HG02970 (cell line): ENCODE data around the gene COL9A1.

Source experiments
- ATAC-seq: cut with Tn5 transposase; IDR thresholded peaks from one replicate; pipeline ENCODE4 v1.9.1; 2021; ENCODE audit warnings: mild to moderate bottlenecking, moderate library complexity, moderate number of reproducible peaks; ENCODE audit not compliant: unreplicated experiment, low FRiP score

COL9A1 gene

DNA sequence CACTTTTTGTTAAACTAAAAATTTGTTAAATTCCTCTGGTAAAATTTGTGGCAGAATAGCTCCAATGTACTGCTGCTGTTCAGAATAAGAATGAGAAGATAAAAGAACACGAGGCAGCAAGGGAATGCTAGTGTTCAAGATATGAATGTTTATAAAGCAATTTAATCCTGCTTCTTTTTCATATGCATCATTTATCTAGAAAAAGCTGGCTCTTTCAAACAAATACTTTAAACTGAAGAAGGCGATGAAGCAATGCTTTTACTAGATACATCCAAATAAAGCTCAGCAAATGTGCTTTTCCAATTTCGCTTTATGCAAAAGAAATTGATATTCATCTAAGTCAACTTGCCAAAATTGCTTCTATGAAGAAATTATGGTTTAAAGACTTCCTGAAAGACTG is 66.5 kb downstream of the COL9A1 start:
- no peak for ATAC-seq

- ATAC-seq = no peak
Observed at GRCh38 chr6:70234561-70235236, 68.2 kb downstream of the COL9A1 start.

- no peak for ATAC-seq
Observed at GRCh38 chr6:70231311-70231710, 71.6 kb downstream of the COL9A1 start.

DNA sequence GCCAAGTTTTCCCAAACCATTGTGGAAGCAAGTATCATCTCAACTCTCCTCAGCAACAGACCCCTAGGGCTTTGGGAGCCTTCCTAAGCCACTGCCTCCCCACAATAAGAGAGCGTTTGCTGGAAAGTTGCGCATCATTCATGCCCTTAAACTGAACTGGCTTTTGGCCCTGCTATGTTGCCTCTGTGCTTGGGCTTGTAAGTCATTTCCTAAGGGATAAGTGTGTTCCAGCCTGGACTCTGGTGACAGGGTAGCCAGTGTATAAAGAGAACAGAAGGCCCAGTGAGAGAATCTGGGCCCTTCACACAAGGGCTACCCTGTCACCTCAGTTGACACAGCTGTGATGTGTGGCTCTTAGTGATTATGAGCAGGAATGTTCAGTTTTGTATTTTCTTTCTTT is 77.8 kb downstream of the COL9A1 start:
- ATAC-seq = no peak

- ATAC-seq = no peak
Observed at GRCh38 chr6:70222439-70222749, 80.5 kb downstream of the COL9A1 start.

DNA sequence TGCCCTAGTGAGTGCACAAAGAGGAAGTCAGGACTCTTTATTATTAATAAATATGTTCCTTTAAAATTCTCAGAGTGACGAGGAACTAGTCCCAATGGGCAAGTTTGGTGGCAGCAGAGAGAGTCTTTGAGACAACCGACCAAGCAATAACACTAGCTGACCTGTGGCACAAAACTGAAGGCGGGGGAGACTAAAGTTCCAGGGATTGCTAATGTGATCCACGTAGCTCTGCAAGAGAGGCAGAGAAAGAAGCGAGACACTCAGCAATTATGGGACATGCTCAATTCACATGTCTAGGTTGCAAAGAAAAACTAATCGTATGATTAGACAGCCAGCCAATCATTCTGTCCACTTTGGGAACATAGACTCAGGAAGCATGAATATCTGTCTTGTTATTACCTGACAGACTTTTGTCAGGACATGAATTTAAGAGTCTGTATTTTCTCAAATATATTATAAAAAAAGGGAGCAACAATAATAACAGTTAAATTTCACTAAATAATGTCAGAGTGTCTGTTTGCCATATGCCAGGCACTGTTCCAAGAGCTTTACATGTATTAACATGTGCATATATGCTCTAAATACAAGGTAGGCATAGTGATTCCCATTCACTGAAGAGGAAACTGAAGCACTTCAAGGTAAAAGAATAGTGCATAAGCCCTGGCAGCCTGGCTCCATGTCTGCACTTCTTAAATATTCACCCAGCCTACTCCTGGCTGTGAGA is 81.0 kb downstream of the COL9A1 start:
- ATAC-seq = no peak

DNA sequence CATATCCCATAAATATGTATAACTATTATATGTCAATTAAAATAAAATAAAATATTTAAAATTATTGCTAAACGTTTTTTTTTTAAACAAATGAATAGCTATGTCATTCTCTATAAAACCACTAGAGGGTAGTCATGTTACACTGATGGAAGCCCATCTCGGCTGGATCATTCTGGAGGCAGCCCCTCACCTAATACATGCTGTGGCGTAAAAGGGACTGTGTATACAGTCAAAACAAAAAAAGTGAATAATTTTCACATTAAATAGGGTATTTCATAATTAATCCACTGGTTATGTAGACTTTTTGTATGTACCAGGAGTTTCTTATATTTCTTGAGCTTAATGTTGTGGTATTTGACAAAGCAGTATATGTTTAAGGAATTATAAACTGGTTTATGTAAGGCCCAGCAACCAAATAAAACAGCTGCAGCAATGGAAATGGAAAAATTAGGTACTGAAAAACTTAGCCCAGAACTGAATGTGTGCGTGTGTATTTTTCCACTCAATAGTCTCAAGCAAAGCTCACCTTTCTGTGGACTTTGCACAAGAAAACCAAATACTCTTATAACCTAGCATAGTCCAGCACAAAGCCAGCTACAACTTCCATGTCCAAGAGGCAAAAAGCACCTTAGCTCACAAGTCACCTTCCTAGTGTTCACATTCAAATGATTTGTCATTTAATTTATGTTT is 81.7 kb downstream of the COL9A1 start:
- no peak for ATAC-seq

DNA sequence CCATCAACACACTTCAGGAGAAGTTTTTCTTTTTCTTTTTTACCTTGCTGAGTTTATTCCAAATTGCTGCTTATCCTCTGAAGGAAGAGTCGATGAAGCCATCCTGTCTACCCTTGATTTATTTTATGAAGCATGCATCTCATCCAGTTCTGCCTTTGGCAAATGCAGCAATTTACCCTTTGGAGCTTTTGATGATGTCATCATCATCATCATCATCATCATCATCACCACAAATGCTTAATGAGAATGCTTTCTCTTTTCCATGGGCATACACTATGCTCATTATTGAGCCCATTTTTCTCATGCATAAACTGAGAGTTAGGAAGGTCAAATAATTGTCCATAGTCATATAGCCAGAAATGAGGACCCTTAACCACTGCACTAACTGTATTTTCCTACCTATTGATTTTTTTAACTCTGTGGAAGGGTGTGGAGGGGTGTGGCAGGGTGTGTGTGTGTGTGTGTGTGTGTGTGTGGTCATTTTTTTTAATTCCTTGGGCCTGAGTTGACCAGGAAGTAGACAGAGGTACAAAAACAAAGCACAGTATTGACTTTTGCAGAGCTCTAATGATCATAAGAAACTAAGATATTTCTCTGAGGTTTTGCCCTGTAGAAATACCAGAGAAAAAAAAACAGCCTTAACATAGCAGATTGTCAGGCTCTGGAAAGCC is 82.8 kb downstream of the COL9A1 start:
- no peak for ATAC-seq

DNA sequence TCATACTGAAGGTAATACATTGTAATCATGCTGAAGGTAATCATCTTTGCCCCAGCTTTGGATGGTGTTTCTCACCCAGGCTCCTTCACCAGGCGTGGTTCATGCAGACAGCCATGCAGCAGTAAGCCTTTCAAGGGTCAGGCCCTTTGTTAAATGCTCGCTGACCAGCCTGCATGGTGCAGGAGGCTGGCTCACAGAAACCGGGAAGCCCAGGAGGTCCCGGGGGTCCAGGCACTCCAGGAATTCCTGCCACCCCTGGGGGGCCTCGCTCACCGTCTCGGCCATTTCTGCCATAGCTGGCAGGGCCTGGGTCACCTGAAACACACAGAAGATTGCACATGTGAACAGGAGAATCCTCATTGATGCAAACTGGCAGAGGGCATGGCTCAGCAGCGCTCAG is 86.1 kb downstream of the COL9A1 start:
- no peak for ATAC-seq

DNA sequence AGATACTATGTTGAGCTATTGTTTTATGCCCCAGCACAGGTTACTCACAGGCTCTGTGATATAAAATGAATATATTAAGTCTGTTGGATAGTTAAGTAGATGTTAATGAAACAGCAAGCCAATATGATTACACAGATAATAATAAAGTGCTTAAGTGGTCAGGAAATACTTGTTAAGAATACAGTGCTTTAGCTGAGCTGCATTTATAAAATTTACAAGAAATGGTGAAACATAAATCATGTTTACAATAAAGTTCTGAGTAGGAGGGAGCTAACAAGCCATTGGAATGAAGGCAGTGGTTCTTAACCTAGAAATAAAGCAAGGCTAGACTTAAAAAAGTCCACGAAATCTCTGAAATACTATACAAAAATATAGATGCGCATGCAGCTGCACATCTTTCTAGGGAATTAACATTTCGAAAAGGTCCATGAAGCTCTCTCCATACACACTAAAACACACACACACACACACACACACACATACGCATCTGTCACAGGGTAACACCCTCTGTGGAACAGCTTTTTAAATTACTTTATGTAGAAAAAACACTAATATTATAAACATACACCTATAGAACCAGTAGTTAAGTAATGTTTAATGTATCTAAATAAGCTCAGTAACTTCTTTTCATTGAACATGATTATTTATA is 87.3 kb downstream of the COL9A1 start:
- ATAC-seq = no peak

- ATAC-seq = no peak
Observed at GRCh38 chr6:70210462-70210861, 92.4 kb downstream of the COL9A1 start.

DNA sequence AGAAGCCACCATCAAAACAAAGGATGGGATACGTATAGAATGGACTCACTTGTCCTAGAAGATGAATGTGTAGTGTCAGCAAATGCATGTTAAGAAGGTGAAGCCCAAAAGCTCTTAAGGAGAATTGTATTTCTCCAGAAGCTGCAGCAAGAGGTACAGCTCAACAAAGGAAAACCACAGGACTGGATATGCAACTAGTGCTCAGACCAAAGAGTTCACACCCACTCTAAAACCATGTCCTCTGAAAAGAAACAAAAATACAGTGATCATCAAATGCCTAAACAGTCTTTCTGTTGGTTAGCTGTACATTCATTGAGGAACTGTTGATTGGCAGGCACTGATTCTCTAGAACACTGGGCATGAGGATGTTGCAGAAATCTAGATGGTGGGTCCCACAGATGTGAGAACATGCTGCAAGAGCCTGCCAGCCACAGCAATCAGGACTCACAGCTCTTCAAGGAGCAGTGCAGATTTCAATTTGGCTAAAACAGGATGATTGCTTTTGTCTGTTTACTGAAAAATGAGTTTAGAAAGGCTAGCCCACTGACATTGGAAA is 94.6 kb downstream of the COL9A1 start:
- ATAC-seq = no peak

- ATAC-seq = no peak
Observed at GRCh38 chr6:70198785-70199184, 104.1 kb downstream of the COL9A1 start.

DNA sequence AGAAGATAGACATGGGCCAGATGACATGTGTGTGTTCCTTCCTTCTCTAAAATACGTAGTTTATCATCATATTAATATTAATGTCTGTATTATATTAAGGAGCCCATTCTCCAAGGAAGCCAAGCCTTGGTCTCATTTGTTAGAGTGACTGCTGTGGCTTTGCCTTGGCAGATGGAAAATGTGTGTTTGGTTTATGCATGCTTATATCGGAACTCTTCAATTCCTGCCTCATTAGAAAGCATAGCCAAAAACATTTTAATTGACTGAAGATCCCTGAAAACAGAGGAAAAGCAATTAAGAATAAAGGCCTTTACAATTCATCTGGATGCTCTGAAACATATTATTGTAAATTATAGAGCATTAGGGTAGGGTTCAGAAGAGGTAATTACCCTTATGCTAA is 106.4 kb downstream of the COL9A1 start:
- ATAC-seq = no peak

- no peak for ATAC-seq
Observed at GRCh38 chr6:70194421-70194820, 108.5 kb downstream of the COL9A1 start.

GRCh38 chr6:70188202-70188601 is 114.7 kb downstream of the COL9A1 start:
- ATAC-seq = no peak

DNA sequence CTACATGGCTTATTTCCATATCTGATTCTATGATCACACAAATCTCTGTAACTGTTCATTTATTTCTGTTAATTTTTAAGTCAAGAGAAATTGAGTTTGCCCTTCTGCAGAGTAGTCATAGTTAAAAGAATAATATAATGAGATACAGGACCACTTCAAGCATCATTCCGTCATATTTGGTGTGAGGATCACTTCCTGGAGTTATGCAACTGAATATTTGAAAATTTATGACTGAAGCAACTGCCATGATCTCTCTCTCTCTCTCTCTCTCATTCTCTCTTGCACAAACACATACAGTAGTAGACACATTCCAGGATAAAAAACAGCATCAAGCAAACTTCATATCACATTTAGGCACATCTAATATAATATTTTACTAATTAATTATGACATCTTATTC is 116.4 kb downstream of the COL9A1 start:
- ATAC-seq = no peak

- no peak for ATAC-seq
Observed at GRCh38 chr6:70184723-70185122, 118.2 kb downstream of the COL9A1 start.

GRCh38 chr6:70183538-70183937 is 119.3 kb downstream of the COL9A1 start:
- no peak for ATAC-seq

- ATAC-seq = no peak
Observed at GRCh38 chr6:70180901-70181599, 121.8 kb downstream of the COL9A1 start.
